Activated CD4-positive, CD25-positive, alpha-beta regulatory T cell treated with anti-CD3 and anti-CD28 coated beads, Interleukin-2, amount 50 U/mL, for 24 hours (primary cell): Measurements from ENCODE around the gene FOXK2.
"Not testable (repeated sequence)": the region's sequence is repeated elsewhere in the genome, so short reads cannot be mapped to it uniquely, and the experiment has no call there.

Experiments used
- ATAC-seq, 2 donors: fragments of 150-1000 bp; cut with Tn5 transposase; one replicate each; pipeline ENCODE4 v1.10.0; 2021; ENCODE audit warnings: mild to moderate bottlenecking in 1 of 2, moderate library complexity in 1 of 2

The FOXK2 gene

DNA sequence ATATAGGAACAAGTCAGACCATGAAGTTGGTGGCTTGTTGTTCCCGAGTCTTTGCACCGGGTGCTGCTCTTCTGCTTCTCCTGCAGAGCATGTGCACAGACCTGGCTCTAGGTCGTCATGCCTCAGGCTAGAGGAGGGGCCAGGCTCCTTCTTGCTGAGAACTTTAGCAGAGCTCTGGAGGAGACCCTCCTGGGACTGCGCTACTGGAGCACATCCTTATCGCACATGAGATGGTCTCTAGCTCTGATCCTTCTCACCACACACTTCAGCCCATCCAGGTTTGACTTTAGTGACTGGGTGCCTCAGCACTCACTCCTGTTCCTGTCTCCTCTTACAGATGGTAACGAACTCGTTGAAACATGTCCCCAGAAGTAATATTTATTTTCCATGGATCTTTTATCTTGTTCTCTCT lies 14.9 kb downstream of the FOXK2 start:
- no peak for ATAC-seq

DNA sequence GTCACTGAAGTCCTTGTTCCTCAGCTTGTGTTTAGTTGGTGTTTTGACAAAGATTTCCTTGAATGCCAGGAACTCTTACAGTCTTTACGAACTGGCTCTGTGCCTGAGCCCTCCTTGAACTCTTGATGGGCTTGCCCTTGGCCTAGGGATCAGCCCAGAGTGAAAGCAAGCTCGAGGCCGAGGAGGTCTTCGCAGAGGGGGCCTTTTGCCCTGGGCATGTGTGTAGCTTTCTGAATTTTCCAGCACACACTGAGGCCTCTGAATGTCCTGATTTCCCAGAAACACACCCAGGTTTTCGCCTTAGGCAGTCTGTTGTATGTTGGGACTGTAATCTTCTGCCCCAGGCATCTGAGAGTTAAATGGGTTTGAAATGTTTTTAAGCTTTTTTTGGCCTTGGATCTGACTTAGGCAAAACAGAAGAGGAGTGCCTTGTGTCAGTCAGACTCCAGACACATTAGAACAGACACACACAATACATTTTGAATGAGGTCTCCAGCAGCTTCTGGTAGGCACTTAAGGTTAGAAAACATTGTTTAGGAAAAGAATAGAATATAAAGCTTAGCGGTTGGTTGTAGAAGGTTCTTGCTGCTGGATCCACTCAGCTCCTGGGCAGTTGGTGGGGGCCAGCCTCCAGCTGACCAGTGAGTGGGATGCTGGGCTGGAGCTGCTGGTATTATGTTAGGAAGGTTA lies 17.1 kb downstream of the FOXK2 start:
- ATAC-seq: no peak

DNA sequence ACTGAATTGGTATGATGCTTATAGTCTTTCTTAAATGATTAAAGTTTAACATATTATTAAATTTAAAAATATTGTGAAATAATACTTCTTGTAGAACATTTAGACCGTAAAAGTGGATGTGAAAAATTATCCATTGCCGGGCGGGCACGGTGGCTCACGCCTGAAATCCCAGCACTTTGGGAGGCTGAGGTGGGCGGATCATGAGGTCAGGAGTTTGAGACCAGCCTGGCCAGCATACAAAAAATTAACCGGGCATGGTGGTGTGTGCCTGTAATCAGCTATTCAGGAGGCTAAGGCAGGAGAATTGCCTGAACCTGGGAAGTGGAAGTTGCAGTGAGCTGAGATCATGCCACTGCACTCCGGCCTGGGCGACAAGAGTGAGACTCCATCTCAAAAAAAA lies 17.7 kb downstream of the FOXK2 start:
- ATAC-seq: not testable (repeated sequence)

- ATAC-seq: not testable (repeated sequence)
Observed at GRCh38 chr17:82539076-82539475, 19.5 kb downstream of the FOXK2 start.

DNA sequence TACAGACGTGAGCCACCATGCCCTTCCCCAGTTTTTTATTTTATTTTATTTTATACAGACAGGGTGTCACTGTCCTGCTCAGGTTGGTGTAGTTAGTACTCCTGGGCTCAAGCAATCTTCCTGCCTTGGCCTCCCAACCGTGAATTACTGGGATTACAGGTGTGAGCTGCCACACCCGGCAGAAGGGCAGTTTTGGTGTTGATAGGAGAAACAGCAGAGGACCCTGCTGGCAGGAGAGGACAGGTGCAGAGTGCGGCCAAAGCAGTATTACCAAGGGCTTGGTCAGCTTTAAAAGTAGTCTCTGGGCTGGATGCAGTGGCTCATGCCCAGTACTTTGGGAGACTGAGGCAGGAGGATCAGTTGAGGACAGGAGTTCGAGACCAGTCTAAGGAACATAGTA lies 22.9 kb downstream of the FOXK2 start:
- ATAC-seq: no peak

- ATAC-seq: no peak
Observed at GRCh38 chr17:82544431-82545070, 25.0 kb downstream of the FOXK2 start.

DNA sequence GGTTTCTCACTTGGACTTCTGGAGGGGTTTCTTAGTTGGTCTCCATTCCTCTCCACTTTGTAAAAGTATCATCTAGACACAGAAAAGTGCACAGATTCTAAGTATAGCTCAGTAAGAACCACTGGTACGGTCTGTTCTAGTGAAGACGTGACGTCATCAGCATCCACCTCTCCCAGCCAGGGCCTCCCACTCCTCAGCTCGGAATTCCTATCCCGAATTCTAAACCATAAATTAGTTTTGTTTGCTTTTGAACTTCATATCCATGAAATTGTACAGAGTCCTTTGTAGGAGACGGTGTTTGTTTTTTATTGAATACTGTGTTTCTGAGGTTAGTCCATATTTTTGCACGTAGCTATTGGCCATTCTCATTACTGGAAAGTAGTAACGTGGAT lies 25.5 kb downstream of the FOXK2 start:
- ATAC-seq: no peak

- ATAC-seq: no peak
Observed at GRCh38 chr17:82547981-82548380, 28.4 kb downstream of the FOXK2 start.

GRCh38 chr17:82548681-82549303 lies 29.3 kb downstream of the FOXK2 start:
- ATAC-seq: no peak

DNA sequence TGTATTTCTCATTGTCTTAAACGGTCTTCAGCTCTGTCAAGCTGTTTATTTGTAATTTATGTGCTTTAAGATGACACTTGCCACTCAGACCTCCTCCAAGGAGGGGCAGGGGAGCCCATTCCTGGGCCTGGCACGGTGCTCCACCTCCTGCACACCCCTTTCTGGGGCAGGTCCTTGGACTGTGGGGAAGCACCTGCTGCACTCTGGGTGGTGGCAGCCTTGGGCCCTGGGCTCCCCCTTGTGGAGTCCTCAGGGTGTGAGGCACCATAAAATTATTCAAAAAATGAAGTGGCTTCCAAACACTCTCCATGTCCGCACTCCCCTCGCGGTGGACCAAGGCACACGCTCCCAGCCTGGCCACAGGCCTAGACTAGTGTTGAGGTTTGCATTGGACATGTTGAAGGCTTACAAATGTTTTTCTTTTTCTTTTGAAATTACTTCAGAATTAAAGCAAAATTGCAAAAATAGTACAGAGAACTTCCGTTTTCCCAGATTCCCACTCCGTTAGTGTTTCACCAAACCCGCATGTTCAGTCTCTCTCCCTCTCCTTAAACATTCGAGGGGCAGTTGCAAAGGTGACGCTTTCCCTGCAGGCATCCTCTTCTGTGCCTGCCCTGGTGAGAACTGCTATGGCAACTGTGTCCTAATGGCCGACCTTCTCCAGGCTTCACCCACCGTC lies 32.4 kb downstream of the FOXK2 start:
- peak; percentile 99 for ATAC-seq

DNA sequence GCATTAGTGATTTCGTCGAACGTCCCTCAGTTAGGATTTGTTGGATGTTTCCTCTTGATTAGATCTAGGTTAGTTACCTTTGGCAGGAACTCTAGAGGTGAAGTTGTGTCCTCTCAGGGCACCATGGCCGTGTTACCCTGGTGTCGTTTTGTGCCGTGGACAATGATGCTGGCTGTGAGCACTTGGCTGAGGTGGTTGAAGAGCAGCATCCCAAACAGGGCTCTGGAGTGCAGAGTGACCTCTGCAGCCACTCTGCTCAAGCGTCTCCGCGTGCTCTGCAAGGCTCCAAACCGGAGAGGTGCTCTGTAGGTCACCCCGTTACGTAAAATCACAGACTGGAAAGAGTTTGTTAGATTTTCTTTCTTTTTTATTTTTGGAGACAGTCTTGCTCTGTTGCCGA lies 33.0 kb downstream of the FOXK2 start:
- no peak for ATAC-seq

DNA sequence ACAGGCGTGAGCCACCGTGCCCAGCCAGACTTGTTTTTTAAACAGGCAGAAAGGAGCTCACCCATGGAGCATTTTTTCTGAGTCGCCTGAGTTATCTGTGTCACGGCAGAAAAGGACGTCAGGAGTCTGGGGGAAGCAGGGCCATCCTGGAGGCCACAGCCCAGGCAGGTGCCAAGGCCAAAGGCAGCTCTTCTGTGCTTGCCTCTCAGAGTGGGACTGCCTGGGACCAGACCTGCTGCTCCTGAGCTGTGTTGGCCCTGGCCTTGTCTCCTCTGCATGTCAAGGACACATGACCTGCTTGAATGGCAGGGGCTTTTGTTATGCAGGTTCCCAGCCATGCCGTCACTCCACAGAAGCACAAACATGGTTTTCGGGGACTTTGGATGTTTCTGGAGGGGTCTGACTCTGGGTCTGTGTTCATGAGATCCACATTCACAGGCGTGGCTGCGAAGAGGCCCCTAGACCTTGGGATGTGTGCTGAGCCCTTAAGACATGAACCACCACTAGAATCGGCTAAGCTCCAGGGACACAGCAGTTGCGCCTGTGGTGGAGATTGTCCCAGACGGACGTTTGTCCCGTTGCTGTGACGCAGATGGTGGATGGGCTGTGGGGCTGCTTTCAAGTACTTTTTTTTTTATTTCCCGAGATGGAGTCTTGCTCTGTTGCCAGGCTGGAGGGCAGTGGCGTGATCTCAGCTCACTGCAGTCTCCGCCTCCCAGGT lies 33.8 kb downstream of the FOXK2 start:
- no peak for ATAC-seq

DNA sequence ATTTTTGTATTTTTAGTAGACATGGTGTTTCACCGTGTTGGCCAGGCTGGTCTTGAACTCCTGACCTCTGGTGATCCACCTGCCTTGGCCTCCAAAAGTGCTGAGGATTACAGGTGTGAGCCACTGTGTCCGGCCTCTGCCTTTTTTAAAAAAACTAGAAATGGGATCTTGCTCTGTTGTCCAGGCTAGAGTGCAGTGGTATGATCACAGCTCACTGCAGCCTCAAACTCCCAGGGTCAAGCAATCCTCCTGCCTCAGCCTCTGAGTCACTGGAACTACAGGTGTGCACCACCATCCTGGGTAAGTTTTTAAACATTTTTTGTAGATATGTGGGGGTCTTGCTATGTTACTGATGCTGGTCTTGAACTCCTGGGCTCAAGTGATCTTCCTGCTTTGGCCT lies 38.0 kb downstream of the FOXK2 start:
- ATAC-seq: not testable (repeated sequence)

GRCh38 chr17:82559566-82560251 lies 40.2 kb downstream of the FOXK2 start:
- no peak for ATAC-seq

- ATAC-seq: no peak
Observed at GRCh38 chr17:82560252-82560642, 40.7 kb downstream of the FOXK2 start.

DNA sequence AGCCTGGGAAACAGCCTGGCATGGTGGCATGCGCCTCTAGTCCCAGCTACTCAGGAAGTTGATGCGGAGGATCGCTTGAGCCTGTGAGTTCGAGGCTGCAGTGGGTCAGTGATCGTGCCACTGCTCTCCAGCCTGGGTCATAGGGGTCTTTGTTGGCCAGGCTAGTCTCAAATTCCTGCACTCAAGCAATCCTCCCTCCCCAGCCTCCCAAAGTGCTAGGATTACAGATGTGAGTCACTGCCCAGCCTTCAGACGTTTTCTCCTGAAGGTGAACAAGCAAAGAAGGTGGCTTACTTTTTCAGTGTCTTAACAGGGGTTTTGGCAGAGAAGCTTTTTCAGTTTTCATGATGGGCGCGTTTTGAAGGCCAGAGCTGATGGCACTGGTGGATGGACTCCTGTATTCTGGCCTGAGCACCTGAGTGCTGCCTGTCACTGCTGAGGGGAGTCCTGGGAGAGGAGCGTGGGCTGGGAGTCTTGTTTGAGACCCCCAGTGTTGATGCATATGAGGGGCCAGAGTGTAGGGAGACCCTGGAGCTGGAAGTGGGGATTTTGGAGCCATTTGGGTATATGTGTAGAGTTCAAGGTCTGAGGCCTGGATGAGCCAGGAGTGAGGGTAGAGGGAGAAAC lies 41.4 kb downstream of the FOXK2 start:
- ATAC-seq: no peak

DNA sequence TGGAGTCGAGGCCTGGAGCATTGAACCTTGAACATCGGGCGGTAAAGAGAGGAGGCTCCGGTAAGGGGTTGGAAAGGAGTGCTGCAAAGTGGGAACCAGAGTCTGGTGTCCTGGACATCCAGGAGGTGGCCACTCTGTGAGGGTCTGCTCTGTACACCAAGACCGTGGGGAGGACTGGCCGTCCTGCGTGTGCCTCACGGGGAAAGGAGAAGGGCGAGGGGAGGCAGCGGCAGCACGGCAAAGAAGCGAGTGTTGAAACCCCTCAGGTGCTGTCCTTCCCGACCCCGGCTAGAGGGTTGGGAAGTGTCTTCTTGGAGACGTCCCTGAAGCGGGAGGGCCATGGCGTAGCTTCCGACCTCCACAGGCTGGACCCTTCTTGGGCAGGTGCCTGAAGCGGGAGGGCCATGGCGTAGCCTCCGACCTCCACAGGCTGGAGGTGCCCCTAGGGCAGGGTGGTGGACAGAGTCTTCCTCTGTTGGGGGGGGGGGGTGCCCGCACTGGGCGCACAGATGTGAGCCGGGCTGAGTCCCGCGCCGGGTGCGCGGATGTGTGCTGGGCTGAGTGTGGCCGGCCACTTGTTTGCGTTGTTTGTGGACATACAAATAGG lies 42.0 kb downstream of the FOXK2 start:
- no peak for ATAC-seq

- not testable (repeated sequence) for ATAC-seq
Observed at GRCh38 chr17:82562718-82563220, 43.2 kb downstream of the FOXK2 start.

GRCh38 chr17:82563318-82563717 lies 43.8 kb downstream of the FOXK2 start:
- ATAC-seq: no peak

GRCh38 chr17:82563745-82564144 lies 44.2 kb downstream of the FOXK2 start:
- not testable (repeated sequence) for ATAC-seq

GRCh38 chr17:82564241-82564640 lies 44.7 kb downstream of the FOXK2 start:
- no peak for ATAC-seq
